Activated effector memory CD4-positive, alpha-beta T cell treated with Interleukin-2 at 50 U/mL for 16 hours (primary cell): Measurements from ENCODE around the gene MACROD2.
"Not testable (repeated sequence)": the region's sequence is repeated elsewhere in the genome, so short reads cannot be mapped to it uniquely, and the experiment has no call there.

ENCODE experiments used
- DNase-seq: peaks from one replicate; pipeline ENCODE4 v3.0.0-alpha.2; 2020

MACROD2 gene

GRCh38 chr20:15515691-15516090 is 1520.4 kb downstream of the MACROD2 start:
- no peak for DNase-seq

GRCh38 chr20:15520930-15521524 is 1525.7 kb downstream of the MACROD2 start:
- no peak for DNase-seq

GRCh38 chr20:15523400-15523799 is 1528.1 kb downstream of the MACROD2 start:
- no peak for DNase-seq

DNA sequence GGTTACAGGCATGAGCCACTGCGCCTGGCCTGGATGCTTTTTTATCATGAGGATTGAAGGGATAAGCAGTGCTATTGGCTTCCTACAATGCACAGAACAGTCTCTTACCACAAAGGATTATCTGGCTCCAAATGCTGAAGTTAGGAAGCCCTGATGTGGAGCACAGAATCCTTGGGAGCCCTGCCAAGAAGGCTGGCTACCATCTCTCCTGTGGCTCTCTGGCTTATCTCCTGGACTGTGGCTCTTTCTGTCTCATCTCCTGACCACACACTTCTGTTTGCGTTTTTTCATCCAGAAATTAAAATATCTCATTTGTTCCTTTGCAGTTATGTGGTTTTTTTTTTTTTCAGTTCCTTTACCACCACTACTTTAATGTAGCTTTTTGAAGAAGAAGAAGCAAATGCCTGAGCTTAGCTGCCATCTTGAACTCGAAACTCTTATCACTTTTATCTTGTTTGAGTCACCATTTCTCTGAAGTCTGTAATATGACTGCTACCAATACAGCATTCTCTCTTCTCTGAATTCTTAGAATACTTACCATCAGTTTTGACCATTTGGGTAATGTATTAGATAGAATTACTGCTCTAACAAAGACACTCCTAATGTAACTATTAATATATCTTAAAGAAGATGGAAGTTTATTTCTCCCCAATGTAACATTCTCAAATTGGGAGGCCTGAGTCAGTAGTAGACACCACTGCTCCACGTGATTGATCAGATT is 1533.2 kb downstream of the MACROD2 start:
- no peak for DNase-seq

DNA sequence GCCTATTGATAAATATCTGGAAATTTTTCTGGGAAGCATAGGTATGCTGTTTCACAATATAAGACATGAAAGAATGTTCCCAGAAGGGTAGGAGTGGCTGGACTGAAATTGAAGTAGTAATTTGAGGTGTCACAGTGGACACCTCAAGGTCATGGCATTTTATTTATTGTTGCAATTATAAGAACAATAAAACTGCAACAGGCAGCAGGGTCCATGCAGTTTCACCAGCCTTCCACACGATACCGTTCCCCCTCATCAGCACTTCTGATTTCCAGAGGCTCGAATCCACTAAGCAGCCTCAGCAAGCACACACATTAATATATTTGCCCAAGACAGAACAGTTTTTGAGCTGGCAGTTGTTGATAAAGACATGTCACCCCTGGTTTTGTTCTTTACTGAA is 1540.5 kb downstream of the MACROD2 start:
- no peak for DNase-seq

DNA sequence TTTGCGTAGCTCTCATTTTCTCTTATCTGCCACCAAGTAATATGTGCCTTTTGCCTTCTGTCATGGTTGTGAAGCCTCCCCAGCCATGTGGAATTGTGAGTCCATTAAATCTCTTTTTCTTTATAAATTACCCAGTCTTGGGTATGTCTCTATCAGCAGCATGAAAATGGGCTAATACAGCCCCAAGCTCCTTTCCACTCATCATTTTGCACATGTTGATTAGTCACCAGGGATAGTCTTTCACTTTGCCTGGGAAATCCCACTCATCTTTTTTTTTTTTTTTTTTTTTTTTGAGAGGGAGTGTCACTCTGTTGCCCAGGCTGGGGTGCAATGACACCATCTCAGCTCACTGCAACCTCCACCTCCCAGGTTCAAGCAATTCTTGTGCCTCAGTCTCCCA is 1541.9 kb downstream of the MACROD2 start:
- not testable (repeated sequence) for DNase-seq

DNA sequence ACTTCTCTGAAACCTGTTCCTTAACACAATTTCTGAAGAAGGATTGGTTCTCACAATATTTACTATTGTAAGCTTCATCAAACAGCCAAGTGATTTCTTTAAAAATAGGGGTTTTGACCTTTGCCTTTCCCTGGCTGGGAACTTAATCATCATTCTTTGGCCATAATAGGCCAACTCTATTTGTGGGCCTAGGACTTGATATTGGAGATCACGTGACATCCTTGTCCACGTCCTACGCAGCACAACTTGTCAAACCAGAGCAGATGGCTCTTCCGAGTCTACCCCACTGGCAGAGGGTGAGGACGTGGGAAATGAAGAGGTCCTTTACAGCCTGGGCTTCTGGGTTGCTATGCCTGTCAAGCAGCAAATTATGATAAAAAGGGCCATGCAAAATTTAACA is 1547.3 kb downstream of the MACROD2 start:
- DNase-seq: no peak

- no peak for DNase-seq
Measured at GRCh38 chr20:15544742-15545141, 1549.4 kb downstream of the MACROD2 start.

DNA sequence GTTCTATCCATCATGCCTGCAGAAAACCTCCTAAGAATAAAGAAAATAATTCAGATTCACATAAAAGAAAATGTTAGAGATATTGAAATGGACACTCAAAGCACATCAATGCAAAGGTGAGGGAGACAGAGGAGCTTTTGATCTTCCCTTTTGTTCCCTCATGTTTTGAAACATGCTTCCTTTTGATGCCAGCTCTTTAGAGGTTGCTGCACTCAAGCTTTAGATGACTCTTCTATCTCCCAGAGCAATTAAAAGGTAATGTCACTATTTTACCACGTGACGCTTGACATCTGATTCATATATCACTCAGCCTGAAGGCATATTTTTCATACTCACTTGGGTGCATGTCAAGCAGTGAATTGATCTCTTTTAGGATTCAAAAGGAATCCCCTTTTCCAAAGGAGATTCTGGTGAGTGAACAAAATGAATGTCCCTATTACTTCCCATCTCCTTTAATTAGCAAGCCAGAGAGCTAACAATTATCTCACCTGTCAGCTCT is 1551.3 kb downstream of the MACROD2 start:
- no peak for DNase-seq

GRCh38 chr20:15547119-15547518 is 1551.8 kb downstream of the MACROD2 start:
- no peak for DNase-seq

DNA sequence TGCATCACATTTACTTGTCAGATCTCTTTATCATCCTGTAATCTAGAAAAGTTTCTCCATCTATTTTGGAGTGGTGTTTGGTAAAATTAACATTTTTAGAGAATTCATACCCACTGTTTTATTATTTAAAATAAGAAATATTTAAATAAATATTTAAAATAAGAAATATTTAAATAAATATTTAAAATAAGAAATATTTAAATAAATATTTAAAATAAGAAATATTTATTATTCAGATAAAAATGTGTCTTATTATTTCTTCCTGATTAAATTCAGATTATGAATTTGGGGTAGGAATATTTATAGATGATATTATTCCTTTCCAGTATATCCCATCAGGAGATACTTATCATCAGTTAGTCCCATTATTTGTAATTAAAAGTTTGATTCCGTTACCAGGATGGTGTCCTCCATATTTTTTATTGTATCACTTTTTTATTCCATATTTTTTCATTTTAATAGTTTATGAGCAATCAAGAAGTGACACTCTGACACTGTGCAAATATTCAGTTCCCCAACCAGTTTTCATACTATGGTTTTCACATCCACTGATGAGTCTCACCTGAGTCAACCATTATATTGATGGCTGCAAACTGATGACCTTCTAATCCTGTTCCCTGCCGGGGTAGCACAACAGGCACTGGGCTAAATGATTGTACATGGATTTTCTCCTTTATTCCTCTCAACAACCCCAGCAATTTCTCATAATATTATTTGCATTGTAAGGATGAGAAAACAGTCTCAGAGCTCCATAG is 1555.0 kb downstream of the MACROD2 start:
- DNase-seq: no peak

- DNase-seq: no peak
Measured at GRCh38 chr20:15555913-15556312, 1560.6 kb downstream of the MACROD2 start.

DNA sequence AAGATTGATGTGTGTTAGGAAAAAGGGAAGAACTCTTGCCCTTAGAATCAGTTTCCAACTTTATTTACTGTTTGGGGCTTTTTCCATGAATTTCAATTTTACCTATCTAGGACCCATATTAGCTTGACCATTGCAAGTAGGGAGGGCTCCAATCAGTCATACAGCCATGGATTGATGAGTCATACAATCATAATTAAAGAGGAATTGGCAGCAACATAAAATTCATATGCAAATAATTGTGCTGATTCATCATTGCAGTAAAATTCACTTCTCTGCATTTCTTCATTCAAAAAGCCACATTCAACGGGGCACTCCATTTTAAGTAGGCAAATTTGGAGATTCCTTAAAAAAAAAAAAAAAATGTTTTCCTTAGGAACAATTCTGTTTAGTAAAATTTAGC is 1561.6 kb downstream of the MACROD2 start:
- DNase-seq: no peak

DNA sequence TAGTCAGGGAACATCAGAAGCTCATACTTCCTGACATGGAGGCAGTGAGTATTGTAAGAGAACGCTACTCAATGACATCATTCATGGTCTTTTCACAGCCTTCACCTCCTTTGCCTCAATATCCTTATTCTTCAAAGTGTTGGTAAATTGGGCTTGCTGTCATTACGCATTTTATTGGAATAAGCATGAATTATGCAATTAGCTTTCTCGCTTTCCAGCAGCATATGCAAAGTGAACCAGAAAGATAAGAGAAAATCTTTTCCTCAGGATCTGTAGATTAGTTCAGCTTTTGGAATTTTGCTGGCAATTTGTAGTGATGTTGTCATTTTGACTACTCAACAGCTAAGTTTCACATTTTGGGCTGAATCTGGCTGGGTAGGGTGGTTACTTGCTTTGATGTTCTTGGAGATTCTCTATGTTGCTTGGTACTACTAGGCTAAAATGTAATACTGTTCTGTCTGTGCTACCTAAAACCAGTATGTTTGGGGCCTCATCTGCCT is 1565.8 kb downstream of the MACROD2 start:
- no peak for DNase-seq

DNA sequence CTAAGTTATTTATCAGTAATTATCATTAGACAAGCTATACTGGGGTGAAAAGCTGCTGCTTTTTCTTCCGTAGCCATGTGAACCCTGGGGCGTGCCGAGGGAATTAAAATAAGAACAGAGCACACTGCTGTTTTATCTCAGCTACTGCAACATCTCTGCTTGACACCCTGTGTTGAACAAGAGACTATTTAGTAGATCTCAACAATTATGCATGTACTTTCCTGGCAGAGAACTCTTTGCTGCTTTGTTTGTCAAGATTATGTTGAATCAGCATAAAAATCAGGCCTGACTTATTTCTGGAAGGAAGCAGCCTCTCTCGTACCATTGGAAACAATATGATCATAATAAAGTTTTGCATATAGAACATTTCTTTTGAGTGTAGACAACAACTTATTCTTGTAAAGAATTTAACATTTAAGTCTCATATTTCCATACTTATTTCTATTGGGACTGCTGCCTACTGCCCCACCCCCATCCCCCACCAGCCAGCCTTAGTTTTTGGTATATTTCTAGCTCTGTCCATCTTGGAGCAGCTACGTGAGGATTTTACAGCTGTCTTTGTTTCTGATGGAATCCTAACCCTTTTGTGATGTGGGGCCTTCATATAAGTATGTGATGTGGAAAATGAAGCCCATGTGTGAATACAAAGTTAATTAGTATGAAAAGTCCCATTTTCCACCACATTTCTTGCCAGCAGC is 1566.5 kb downstream of the MACROD2 start:
- no peak for DNase-seq

GRCh38 chr20:15563836-15564235 is 1568.5 kb downstream of the MACROD2 start:
- DNase-seq: no peak

DNA sequence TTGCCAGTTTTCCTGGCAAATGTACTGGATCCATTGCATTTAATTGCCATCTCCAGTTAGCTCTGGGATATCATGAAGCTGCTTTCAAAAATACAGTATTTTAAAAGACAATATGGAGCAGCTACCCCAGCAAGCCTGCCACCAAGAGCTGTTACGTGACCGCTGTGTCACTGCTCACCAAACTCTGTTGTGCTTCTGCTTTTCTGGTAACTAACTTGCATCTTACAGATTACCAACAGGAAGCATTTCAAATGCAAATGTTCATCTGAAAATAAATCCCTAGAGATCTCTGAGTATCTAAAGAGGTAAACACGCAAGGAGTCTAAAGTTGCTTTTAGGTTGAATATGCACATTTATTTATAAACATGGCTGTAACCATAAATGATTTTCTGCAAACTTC is 1569.7 kb downstream of the MACROD2 start:
- no peak for DNase-seq

- no peak for DNase-seq
Measured at GRCh38 chr20:15565786-15566185, 1570.5 kb downstream of the MACROD2 start.

DNA sequence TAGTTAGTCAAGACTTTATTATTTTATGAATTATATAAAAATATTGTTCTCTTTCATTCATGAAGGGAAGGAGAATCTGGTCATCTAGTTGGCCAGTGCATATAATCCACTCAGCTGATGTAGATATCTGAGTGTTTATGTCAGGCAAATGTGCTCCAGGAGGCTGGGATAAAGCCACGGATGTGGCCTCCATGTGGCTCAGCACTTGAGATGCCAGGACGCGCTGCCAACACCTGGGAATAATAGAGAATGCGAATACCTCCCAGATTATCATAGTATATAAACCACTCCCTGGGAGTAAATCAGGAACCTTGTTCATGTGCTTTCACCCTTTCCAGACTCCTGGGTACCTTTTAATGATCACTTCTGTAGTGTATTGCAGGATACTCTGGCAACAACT is 1571.9 kb downstream of the MACROD2 start:
- DNase-seq: no peak

DNA sequence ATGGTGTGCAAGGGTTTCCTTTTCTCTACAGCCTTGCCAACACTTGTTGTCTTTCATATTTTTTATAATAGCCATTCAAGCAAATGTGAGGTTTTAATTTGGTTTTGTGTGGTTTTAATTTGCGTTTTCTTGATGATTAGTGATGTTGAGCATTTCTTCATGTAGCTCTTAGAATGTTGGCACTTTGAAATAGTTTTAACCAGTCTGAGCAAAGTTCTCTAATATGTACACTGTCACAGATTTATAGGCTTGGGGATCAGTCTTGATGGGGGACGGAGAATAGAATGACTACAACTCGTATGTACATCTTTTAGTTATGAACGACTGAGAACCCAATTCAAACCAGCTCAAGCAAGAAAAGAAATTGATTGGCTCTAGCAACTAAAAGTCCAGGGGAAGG is 1574.8 kb downstream of the MACROD2 start:
- DNase-seq: no peak

- DNase-seq: no peak
Measured at GRCh38 chr20:15571056-15571455, 1575.7 kb downstream of the MACROD2 start.

DNA sequence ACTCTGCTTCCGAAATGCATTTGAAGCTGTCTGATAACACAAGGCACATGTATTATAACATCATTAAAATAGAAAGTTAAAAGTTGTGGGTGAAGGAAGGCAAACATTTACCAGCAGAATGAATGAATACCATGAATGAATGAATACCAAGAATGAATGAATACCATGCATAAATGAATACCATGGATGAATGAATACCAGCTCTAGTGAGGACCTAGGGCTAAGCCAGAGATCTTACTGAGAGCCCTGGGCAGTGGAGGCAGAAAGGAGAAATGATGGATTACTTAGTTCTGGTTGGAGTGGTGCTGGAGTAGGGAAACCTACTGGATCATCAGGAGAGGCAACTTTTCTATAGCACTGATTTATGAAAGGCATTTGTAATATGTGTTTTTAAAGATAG is 1579.9 kb downstream of the MACROD2 start:
- DNase-seq: no peak

DNA sequence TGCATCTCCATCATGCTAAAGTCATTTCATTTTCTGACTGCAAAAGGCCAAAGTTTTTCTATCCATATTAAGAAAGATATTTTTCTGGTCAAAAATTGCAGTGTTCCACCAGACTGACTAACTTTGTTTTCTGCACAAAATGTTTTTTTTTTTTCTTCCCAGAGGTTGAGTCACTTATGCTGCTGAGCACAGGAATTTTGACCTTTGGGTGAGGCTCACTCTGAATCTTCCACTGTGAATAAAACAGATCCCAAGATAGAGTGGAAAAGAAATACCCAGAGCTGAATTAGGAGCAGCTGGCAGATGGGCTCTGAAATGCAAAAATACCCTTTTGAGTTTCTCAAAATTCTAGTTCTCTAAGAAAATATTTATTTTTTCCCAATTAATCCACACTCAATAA is 1581.1 kb downstream of the MACROD2 start:
- DNase-seq: no peak
